HL-60 (cell line): ENCODE data around the gene MYO3B.

Experiments
- DNase-seq, 2 experiments: peaks; one replicate each; pipeline ENCODE4 v3.0.0-alpha.2; 2010 to 2020; ENCODE audit warnings: low read depth in 1 of 2, low spot score in 1 of 2
- H3K27ac ChIP-seq: fragments of 250-450 bp; sonication (Bioruptor Pico); replicated peaks from 2 replicates; pipeline ENCODE4 v1.5.1; 2020; ENCODE audit warnings: mild to moderate bottlenecking, moderate library complexity
- H3K27me3 ChIP-seq: fragments of 250-450 bp; sonication (Bioruptor Pico); 2 replicates; pipeline ENCODE4 v1.5.1; 2021; ENCODE audit warnings: mild to moderate bottlenecking, moderate library complexity; ENCODE audit not compliant: insufficient read depth, poor library complexity, severe bottlenecking
- H3K4me3 ChIP-seq: replicated peaks from 2 replicates; pipeline ENCODE4 v1.5.1; 2011; ENCODE audit warnings: mild to moderate bottlenecking, control low read depth, low read length; ENCODE audit not compliant: insufficient read depth
- CTCF ChIP-seq: IDR thresholded peaks from one replicate; pipeline ENCODE4 v1.5.1; 2011; ENCODE audit warnings: low read length, control low read depth, inconsistent platforms; ENCODE audit not compliant: insufficient read depth
- GABPA ChIP-seq: IDR thresholded peaks from 2 replicates; pipeline ENCODE4 v1.6.1; 2012; ENCODE audit warnings: low read depth
- POLR2AphosphoS5 ChIP-seq: IDR thresholded peaks from 2 replicates; pipeline ENCODE4 v1.6.1; 2012; ENCODE audit warnings: low read depth
- REST ChIP-seq: IDR thresholded peaks from 2 replicates; pipeline ENCODE4 v1.6.1; 2012; ENCODE audit warnings: low read depth; ENCODE audit not compliant: insufficient replicate concordance
- SPI1 ChIP-seq: IDR thresholded peaks from 2 replicates; pipeline ENCODE4 v1.6.1; 2012; ENCODE audit warnings: low read depth, mild to moderate bottlenecking, borderline replicate concordance

MYO3B gene

DNA sequence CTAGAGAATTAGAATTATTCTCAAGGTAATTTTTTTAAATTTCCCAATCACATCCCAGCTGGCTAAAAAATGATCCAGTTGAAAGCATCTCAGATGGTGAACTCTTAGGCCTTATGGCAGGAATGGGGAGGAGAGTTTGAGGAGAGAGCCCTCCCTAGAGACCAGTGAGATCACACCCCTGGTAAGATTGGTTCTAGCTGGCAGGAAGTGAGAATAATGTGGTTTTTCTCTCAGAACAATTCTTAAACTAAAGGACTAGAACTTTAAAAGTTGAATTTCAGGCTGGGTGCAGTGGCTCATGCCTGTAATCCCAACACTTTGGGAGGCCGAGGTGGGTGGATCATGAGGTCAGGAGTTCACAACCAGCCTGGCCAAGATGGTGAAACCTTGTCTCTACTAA is 120.2 kb downstream of the MYO3B start:
- Histone ChIP-seq H3K27me3 (peaks cover 9% of the 10 kb centered on the region), H3K4me3 (no peak overlapping the region), H3K27ac (no peak overlapping the region)
- DNase-seq = no peak
- TF ChIP-seq POLR2AphosphoS5 = no peak
- TF ChIP-seq CTCF = no peak
- no peak for TF ChIP-seq GABPA
- TF ChIP-seq SPI1 = no peak
- no peak for TF ChIP-seq REST

- TF ChIP-seq REST (no peak), GABPA (no peak), POLR2AphosphoS5 (no peak), CTCF (no peak), SPI1 (no peak)
- Histone ChIP-seq H3K27me3 (peaks cover 8% of the 10 kb centered on the region), H3K27ac (no peak overlapping the region), H3K4me3 (no peak overlapping the region)
- DNase-seq = no peak
These were observed 121.0 kb downstream of the MYO3B start for GRCh38 chr2:170298861-170299429.

GRCh38 chr2:170300993-170301392 is 123.0 kb downstream of the MYO3B start:
- H3K27me3 ChIP-seq = peaks cover 7% of the 10 kb centered on the region
- no peak for TF ChIP-seq SPI1
- no peak for TF ChIP-seq CTCF
- no peak for DNase-seq
- no peak overlapping the region for H3K27ac ChIP-seq
- no peak overlapping the region for H3K4me3 ChIP-seq

GRCh38 chr2:170301626-170302025 is 123.7 kb downstream of the MYO3B start:
- TF ChIP-seq POLR2AphosphoS5 (no peak), SPI1 (no peak), CTCF (no peak), REST (no peak), GABPA (no peak)
- Histone ChIP-seq H3K4me3 (no peak overlapping the region), H3K27ac (no peak overlapping the region), H3K27me3 (peaks cover 7% of the 10 kb centered on the region)
- DNase-seq = no peak
